HG02623 (cell line): ENCODE data around the gene RRP15.

Experiments used
- ATAC-seq: cut with Tn5 transposase; IDR thresholded peaks from one replicate; pipeline ENCODE4 v1.9.1; 2021; ENCODE audit warnings: moderate library complexity; ENCODE audit not compliant: unreplicated experiment

Gene RRP15

GRCh38 chr1:218336328-218336727 is 51.2 kb downstream of the RRP15 start:
- no peak for ATAC-seq

GRCh38 chr1:218339267-218339831 is 54.3 kb downstream of the RRP15 start:
- no peak for ATAC-seq

GRCh38 chr1:218341325-218341724 is 56.2 kb downstream of the RRP15 start:
- ATAC-seq, result no peak

GRCh38 chr1:218342091-218342490 is 57.0 kb downstream of the RRP15 start:
- ATAC-seq, result no peak

- peak; percentile 46 for ATAC-seq
Measured at GRCh38 chr1:218344814-218345672, 60.0 kb downstream of the RRP15 start, which contains the start of gene TGFB2. Gene TGFB2 (plus strand): TSS chr1:218345336. CDS start chr1:218346702, 1,366 bp downstream.

GRCh38 chr1:218345673-218346390 is 60.7 kb downstream of the RRP15 start:
- ATAC-seq, result peak; percentile 59

- ATAC-seq, result no peak
Measured at GRCh38 chr1:218346391-218347204, 61.5 kb downstream of the RRP15 start.

- no peak for ATAC-seq
Measured at GRCh38 chr1:218347336-218347722, 62.2 kb downstream of the RRP15 start.

GRCh38 chr1:218347723-218348627 is 62.9 kb downstream of the RRP15 start:
- ATAC-seq, result no peak

GRCh38 chr1:218348628-218349071 is 63.6 kb downstream of the RRP15 start:
- no peak for ATAC-seq

- no peak for ATAC-seq
Measured at GRCh38 chr1:218349348-218350034, 64.4 kb downstream of the RRP15 start.

- no peak for ATAC-seq
Measured at GRCh38 chr1:218350035-218350525, 65.0 kb downstream of the RRP15 start.

GRCh38 chr1:218350801-218351266 is 65.7 kb downstream of the RRP15 start:
- no peak for ATAC-seq

GRCh38 chr1:218351391-218352074 is 66.4 kb downstream of the RRP15 start:
- peak; percentile 70 for ATAC-seq

GRCh38 chr1:218352075-218352438 is 67.0 kb downstream of the RRP15 start:
- no peak for ATAC-seq

- no peak for ATAC-seq
Measured at GRCh38 chr1:218353656-218354055, 68.6 kb downstream of the RRP15 start.

GRCh38 chr1:218355278-218355677 is 70.2 kb downstream of the RRP15 start:
- ATAC-seq, result no peak

GRCh38 chr1:218357211-218357892 is 72.3 kb downstream of the RRP15 start:
- no peak for ATAC-seq
